Peyer's patch (tissue), 4 donors: ENCODE results near the gene CPNE9.

Experiments
- POLR2A ChIP-seq, 2 donors: fragments of 450-650 bp; IDR thresholded peaks; one replicate each; pipeline ENCODE4 v1.5.1; 2017; ENCODE audit warnings: antibody characterized with exemption in 2 of 2, mild to moderate bottlenecking in 2 of 2, moderate library complexity in 2 of 2
- TF ChIP-seq, protein P1 (sequence below), 6 experiments: fragments of 450-650 bp in 4 of 6; fragments of 200-600 bp in 2 of 6; sonication (generic) in 1 of 6; IDR thresholded peaks; one replicate each; pipeline ENCODE4 v1.5.1; 2017 to 2019; ENCODE audit warnings: antibody characterized with exemption in 6 of 6, mild to moderate bottlenecking in 3 of 6, moderate library complexity in 1 of 6

DNA sequence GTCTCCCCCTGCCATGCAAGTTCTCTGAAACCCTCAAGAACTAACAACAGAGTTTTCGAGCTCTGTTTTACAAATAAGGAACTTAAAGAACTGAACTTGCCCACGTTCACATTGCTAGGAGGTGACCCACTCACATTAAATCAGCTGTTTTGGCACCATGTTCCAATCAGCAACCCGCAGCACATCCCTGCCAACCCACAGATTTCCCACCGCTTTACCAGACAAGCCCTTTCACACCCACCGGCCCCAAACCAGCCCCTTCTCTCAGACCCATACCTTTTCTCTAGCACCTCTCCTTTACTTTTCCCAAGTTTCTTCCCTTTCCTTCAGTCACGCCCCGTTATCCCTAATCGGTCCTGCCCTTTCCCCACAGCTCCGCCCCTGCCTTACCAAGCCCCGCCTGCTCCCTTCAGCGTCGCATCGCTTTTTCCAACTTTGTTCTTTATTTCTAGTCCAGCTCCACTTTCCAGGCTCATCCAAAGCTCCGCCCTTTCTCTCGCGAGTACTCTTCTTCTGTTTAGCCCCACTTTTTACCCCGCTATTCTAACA lies 27.1 kb downstream of the CPNE9 start:
- TF ChIP-seq, protein P1, sequence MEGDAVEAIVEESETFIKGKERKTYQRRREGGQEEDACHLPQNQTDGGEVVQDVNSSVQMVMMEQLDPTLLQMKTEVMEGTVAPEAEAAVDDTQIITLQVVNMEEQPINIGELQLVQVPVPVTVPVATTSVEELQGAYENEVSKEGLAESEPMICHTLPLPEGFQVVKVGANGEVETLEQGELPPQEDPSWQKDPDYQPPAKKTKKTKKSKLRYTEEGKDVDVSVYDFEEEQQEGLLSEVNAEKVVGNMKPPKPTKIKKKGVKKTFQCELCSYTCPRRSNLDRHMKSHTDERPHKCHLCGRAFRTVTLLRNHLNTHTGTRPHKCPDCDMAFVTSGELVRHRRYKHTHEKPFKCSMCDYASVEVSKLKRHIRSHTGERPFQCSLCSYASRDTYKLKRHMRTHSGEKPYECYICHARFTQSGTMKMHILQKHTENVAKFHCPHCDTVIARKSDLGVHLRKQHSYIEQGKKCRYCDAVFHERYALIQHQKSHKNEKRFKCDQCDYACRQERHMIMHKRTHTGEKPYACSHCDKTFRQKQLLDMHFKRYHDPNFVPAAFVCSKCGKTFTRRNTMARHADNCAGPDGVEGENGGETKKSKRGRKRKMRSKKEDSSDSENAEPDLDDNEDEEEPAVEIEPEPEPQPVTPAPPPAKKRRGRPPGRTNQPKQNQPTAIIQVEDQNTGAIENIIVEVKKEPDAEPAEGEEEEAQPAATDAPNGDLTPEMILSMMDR (IDR thresholded peaks at IDR 0.05): peak in 1 of 6 experiments; percentile 1
- no peak for TF ChIP-seq POLR2A (IDR thresholded peaks at IDR 0.05)
